K562 (cell line): ENCODE results near the gene E2F2. TPM values are rescaled to one million over a fixed set of nuclear protein-coding genes. Genes with fewer than 3 reads are reported as not detected.

Experiments
- ATAC-seq: fragments of 200-7000 bp; cut with Tn5 transposase; 3 replicates; pipeline ENCODE4 v1.9.1; 2020; ENCODE audit warnings: moderate library complexity
- BruUV-seq: library from RNA; stranded (reverse); fragments of 400-500 nt; replicated peaks from 2 replicates; lab custom pipeline; 2021; lab: Mats Ljungman, UMichigan
- CTCF ChIA-PET: fragments of 300-600 bp; formaldehyde crosslinking; extraction: SDS; loops from one replicate; lab custom pipeline; 2021; ENCODE audit warnings: low intra/inter-chr PET ratio; lab: Yijun Ruan, JAX
- POLR2A ChIA-PET: fragments of 300-600, 350-650 bp; sonication (Branson Sonifier 250); formaldehyde crosslinking; extraction: SDS; loops from one replicate; lab custom pipeline; 2021; ENCODE audit warnings: antibody characterized with exemption, inconsistent platforms; lab: Yijun Ruan, JAX
- DNase-seq, 4 experiments: peaks; one replicate each; pipeline versions ENCODE4 v3.0.0 to v3.0.0-alpha.2; 2011 to 2018; ENCODE audit warnings: low spot score in 3 of 4, mixed read lengths in 3 of 4; ENCODE audit errors: extremely low read depth in 1 of 4
- FAIRE-seq: peaks from 2 replicates; lab custom pipeline; 2011; peaks lifted over from hg19 to GRCh38; lab: Jason Lieb, UNC
- H2AFZ ChIP-seq: 2 replicates; pipeline ENCODE4 v1.6.0; 2011; ENCODE audit warnings: low read depth, low read length, control low read depth, inconsistent platforms
- H3K27ac ChIP-seq: fragments of 200-600 bp; 3 replicates; pipeline ENCODE4 v1.8.0; 2011; ENCODE audit warnings: low read depth, mild to moderate bottlenecking, control low read depth, inconsistent platforms, low read length, moderate library complexity, mixed read lengths; ENCODE audit errors: extremely low read depth
- H3K27me3 ChIP-seq, 2 experiments: fragments of 300-600 bp in 1 of 2; 2 replicates in 1 of 2; 3 replicates in 1 of 2; pipeline versions ENCODE4 v1.6.0 to v1.8.0; 2011; ENCODE audit warnings: inconsistent platforms in 2 of 2, low read length in 2 of 2, mild to moderate bottlenecking in 1 of 2, mixed read lengths in 1 of 2, moderate library complexity in 1 of 2; ENCODE audit not compliant: control insufficient read depth in 2 of 2, insufficient read depth in 2 of 2
- H3K36me3 ChIP-seq: fragments of 300-600 bp; 3 replicates; pipeline ENCODE4 v1.8.0; 2011; ENCODE audit warnings: mild to moderate bottlenecking, low read length, inconsistent platforms; ENCODE audit not compliant: control insufficient read depth, insufficient read depth
- H3K4me1 ChIP-seq, 2 experiments: fragments of 200-600 bp in 1 of 2; replicated peaks in 1 of 2; 2 replicates in 1 of 2; 3 replicates in 1 of 2; pipeline versions ENCODE4 v1.5.1 to v1.8.0; 2011; ENCODE audit warnings: inconsistent platforms in 2 of 2, low read length in 2 of 2, mild to moderate bottlenecking in 1 of 2, mixed read lengths in 1 of 2, moderate library complexity in 1 of 2; ENCODE audit not compliant: control insufficient read depth in 2 of 2, insufficient read depth in 2 of 2
- H3K4me2 ChIP-seq: 2 replicates; pipeline ENCODE4 v1.6.1; 2011; ENCODE audit warnings: low read length, control low read depth, inconsistent platforms, mixed read lengths; ENCODE audit not compliant: insufficient read depth
- H3K4me3 ChIP-seq: fragments of 200-600 bp; sonication (generic), shearing (Covaris generic); 2 replicates; pipeline ENCODE4 v1.5.1; 2016; ENCODE audit warnings: control low read depth, inconsistent platforms
- H3K79me2 ChIP-seq: fragments of 200-600 bp; 3 replicates; pipeline ENCODE4 v1.8.0; 2011; ENCODE audit warnings: low read length, inconsistent platforms; ENCODE audit not compliant: control insufficient read depth, insufficient read depth
- H3K9ac ChIP-seq, 2 experiments: 2 replicates each; pipeline versions ENCODE4 v1.6.0 to v1.6.1; 2011; ENCODE audit warnings: low read depth in 2 of 2, low read length in 2 of 2, control low read depth in 1 of 2, inconsistent platforms in 1 of 2, mild to moderate bottlenecking in 1 of 2, mixed read lengths in 1 of 2; ENCODE audit not compliant: insufficient read depth in 1 of 2
- H3K9me1 ChIP-seq: one replicate; pipeline ENCODE4 v1.6.0; 2011; ENCODE audit warnings: inconsistent platforms, mild to moderate bottlenecking, low read length, moderate library complexity; ENCODE audit not compliant: control insufficient read depth, insufficient read depth
- H3K9me3 ChIP-seq: replicated peaks from 2 replicates; pipeline ENCODE4 v1.5.1; 2011; ENCODE audit warnings: low read depth, low read length, inconsistent platforms; ENCODE audit not compliant: control insufficient read depth, insufficient read depth
- H4K20me1 ChIP-seq: replicated peaks from 2 replicates; pipeline ENCODE4 v1.6.1; 2011; ENCODE audit warnings: low read length, inconsistent platforms, mixed read lengths; ENCODE audit not compliant: control insufficient read depth, insufficient read depth
- CREM ChIP-seq: IDR thresholded peaks from 2 replicates; pipeline ENCODE4 v1.6.1; 2014; ENCODE audit warnings: antibody characterized with exemption, low read depth
- CTBP1 ChIP-seq: fragments of 450-650 bp; IDR thresholded peaks from 2 replicates; pipeline ENCODE4 v1.6.1; 2016; ENCODE audit warnings: borderline replicate concordance
- FOXA1 ChIP-seq: fragments of 450-650 bp; IDR thresholded peaks from 2 replicates; pipeline ENCODE4 v1.6.1; 2016; ENCODE audit warnings: mild to moderate bottlenecking, borderline replicate concordance
- FOXJ3 ChIP-seq: sonication (generic); formaldehyde crosslinking; IDR thresholded peaks from 2 replicates; pipeline ENCODE4 v1.4.0; 2020; ENCODE audit warnings: mild to moderate bottlenecking, missing genetic modification reagents
- KDM1A ChIP-seq, 2 experiments: fragments of 450-650 bp; IDR thresholded peaks; 2 replicates each; pipeline ENCODE4 v1.6.1; 2016; ENCODE audit warnings: mild to moderate bottlenecking in 2 of 2
- MAFK ChIP-seq: IDR thresholded peaks from 2 replicates; pipeline ENCODE4 v1.6.1; 2011; ENCODE audit warnings: low read length, improper control_type of control experiment
- POLR2H ChIP-seq: IDR thresholded peaks from 2 replicates; pipeline ENCODE4 v1.6.1; 2016; ENCODE audit warnings: missing genetic modification characterization, low read depth, mild to moderate bottlenecking, control low read depth, missing compliant biosample characterization, moderate library complexity
- RBM25 ChIP-seq: fragments of 200-400 bp; formaldehyde crosslinking; IDR thresholded peaks from 2 replicates; pipeline ENCODE4 v1.6.1; 2018; ENCODE audit warnings: low read length, low read depth, moderate library complexity; ENCODE audit not compliant: severe bottlenecking
- SOX6 ChIP-seq: fragments of 450-650 bp; IDR thresholded peaks from 2 replicates; pipeline ENCODE4 v1.6.1; 2014; ENCODE audit warnings: mild to moderate bottlenecking
- TARDBP ChIP-seq: fragments of 450-650 bp; IDR thresholded peaks from 2 replicates; pipeline ENCODE4 v1.6.1; 2016
- ZC3H4 ChIP-seq: sonication (generic); formaldehyde crosslinking; IDR thresholded peaks from 2 replicates; pipeline ENCODE4 v1.9.0; 2021; ENCODE audit warnings: missing genetic modification reagents, borderline replicate concordance
- ZFP36 ChIP-seq: fragments of 150-350 bp; IDR thresholded peaks from 2 replicates; pipeline ENCODE4 v1.6.1; 2018; ENCODE audit warnings: low read length, low read depth; ENCODE audit not compliant: partially characterized antibody
- ZNF316 ChIP-seq: fragments of 450-650 bp; IDR thresholded peaks from 2 replicates; pipeline ENCODE4 v1.6.1; 2016
- WGBS: fragments of 100-300 bp; shearing (Covaris generic); methylation state at CpG from one replicate; pipeline ENCODE4 v1.1.6; 2016; ENCODE audit warnings: low coverage, mixed read lengths; ENCODE audit not compliant: insufficient coverage; ENCODE audit errors: missing lambda C conversion rate; 5-methylcytosine and 5-hydroxymethylcytosine counted together
- in situ Hi-C: fragments of 300-500 bp; cut with MboI; formaldehyde crosslinking; loops from 4 replicates; pipeline ENCODE4 v1.15.0; 2018; ENCODE audit warnings: inconsistent platforms, mixed read lengths
- intact Hi-C: fragments of 100-400 bp; cut with micrococcal nuclease; formaldehyde crosslinking; loops from 2 replicates; pipeline ENCODE4 v1.14.2; 2022
- polyA plus RNA-seq, 8 experiments: library from polyadenylated mRNA; depleted of rRNA in 4 of 8; stranded (reverse) in 5 of 8; unstranded in 3 of 8; fragments of >200 nt; fragmentation: Nextera tagmentation in 2 of 8; fragmentation: Illumina TruSeq in 1 of 8; extraction: Ambion mirVana in 2 of 8; extraction: Trizol in 1 of 8; gene quantifications; 2 replicates each; pipeline versions ENCODE4 v1.2.1 to v1.2.3, GENCODE V29; 2011 to 2014; ENCODE audit warnings: inconsistent platforms in 1 of 8, missing spikeins in 1 of 8
- total RNA-seq, 7 experiments: library from RNA; depleted of rRNA in 6 of 7; stranded (reverse); fragments of >200 nt in 6 of 7; fragmentation: Illumina TruSeq in 2 of 7; extraction: Trizol in 2 of 7; gene quantifications; 2 replicates each; pipeline versions ENCODE4 v1.2.1 to v1.2.3, GENCODE V29; 2011 to 2021; ENCODE audit warnings: low replicate concordance in 1 of 7
- TF ChIP-seq, protein P1 (sequence below): fragments of 250-450 bp; sonication (Bioruptor Pico); IDR thresholded peaks from 2 replicates; pipeline ENCODE4 v1.5.0; 2020; ENCODE audit warnings: mild to moderate bottlenecking, borderline replicate concordance

E2F2 gene
- total and polyA plus RNA-seq, 9 of the 15 experiments (the other 6 are each of a cell fraction or from before 2014, with no cell fraction given), result 3.1 to 25.3 (median 11.4) TPM

DNA sequence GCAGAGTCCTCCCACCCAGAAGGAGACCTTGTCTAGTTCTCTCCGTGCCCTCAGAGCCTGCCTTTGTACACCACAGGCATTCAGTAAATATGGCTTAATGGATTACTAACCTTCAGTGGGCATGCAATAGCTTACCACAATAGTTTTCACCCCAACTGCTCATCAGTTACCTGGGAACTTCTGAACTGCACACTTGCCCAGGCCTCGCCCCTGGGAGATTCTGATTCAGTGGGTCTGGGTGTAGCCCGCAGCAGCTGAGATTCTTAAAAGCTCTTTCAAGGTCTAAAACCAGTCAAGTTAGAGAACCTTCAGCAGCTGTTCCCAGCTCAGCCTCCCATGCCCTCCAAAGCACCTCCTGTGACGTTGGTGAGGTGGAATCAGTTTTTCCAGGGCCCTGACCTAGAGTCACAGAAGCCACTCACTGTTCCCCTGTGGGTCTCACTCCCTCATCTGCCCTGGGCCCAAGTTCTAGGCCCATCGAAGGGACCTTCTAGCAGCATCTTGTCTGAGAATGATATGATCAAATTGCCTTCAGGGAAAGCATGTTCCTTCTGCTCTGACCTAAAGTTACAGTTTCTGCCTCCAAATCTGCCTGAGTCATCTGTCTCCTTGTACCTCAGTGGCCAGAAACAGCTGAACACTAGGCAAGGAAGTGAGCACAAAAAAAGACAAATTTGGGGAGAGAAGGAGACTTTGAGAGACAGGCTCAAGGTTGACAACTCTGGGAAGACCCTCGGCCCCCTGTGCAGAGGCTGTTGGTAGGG lies 57.8 kb downstream of the E2F2 start (continued):
- no peak for TF ChIP-seq POLR2H (tag)
- TF ChIP-seq FOXJ3 (CRISPR knock-in tag), result no peak
- no peak for TF ChIP-seq FOXA1
- no peak for TF ChIP-seq MAFK
- TF ChIP-seq ZNF316, result peak; percentile 41

GRCh38 chr1:23472351-23473036 lies 58.5 kb downstream of the E2F2 start:
- in situ Hi-C loops, result no loop called here
- ChIA-PET CTCF (no interaction called here), POLR2A (interaction anchor here (0.6 to 1.0 kb wide), 3 partner anchors 8 to 128 kb away, joined by 3 read pairs; partner anchors contain the start of gene HNRNPR)
- DNase-seq, result no peak
- H3K9me3 ChIP-seq, result no peaks in the 10 kb centered on the region
- BruUV-seq, result no TSS peak
- FAIRE-seq, result no peak
- no peak overlapping the region for H3K4me3 ChIP-seq
- no peak overlapping the region for H3K27ac ChIP-seq
- no peak overlapping the region for H3K9ac ChIP-seq
- ATAC-seq, result no peak
- WGBS, result 73% methylated on average over 5 of the region's 5 CpGs
- no peak overlapping the region for H3K4me2 ChIP-seq
- H3K79me2 ChIP-seq, result no peaks in the 10 kb centered on the region
- H3K4me1 ChIP-seq, result peaks cover 5 to 18% of the 10 kb centered on the region in 2 experiments; a peak in 4 of 5 replicates
- no peak overlapping the region for H2AFZ ChIP-seq
- no peaks in the 10 kb centered on the region for H3K9me1 ChIP-seq
- H4K20me1 ChIP-seq, result 0 out of 2 replicates have a peak, but pooled peaks cover 8% of the 10 kb centered on the region
- H3K27me3 ChIP-seq, result no peaks in the 10 kb centered on the region
- 0 out of 3 replicates have a peak, but pooled peaks cover under 1% of the 10 kb centered on the region for H3K36me3 ChIP-seq
- intact Hi-C loops, result no loop called here
- no peak for TF ChIP-seq CTBP1
- TF ChIP-seq SOX6, result no peak
- TF ChIP-seq CREM, result no peak
- peak; percentile 91 for TF ChIP-seq RBM25
- no peak for TF ChIP-seq ZC3H4 (CRISPR knock-in tag)
- no peak for TF ChIP-seq TARDBP
- TF ChIP-seq KDM1A (IDR thresholded peaks at IDR 0.05), result 0 out of 4 replicates have a peak, but pooled peaks of 1 of the 2 experiments have one; percentile 26
- peak; percentile 70 for TF ChIP-seq ZFP36
- TF ChIP-seq, protein P1, sequence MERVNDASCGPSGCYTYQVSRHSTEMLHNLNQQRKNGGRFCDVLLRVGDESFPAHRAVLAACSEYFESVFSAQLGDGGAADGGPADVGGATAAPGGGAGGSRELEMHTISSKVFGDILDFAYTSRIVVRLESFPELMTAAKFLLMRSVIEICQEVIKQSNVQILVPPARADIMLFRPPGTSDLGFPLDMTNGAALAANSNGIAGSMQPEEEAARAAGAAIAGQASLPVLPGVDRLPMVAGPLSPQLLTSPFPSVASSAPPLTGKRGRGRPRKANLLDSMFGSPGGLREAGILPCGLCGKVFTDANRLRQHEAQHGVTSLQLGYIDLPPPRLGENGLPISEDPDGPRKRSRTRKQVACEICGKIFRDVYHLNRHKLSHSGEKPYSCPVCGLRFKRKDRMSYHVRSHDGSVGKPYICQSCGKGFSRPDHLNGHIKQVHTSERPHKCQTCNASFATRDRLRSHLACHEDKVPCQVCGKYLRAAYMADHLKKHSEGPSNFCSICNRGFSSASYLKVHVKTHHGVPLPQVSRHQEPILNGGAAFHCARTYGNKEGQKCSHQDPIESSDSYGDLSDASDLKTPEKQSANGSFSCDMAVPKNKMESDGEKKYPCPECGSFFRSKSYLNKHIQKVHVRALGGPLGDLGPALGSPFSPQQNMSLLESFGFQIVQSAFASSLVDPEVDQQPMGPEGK (CRISPR knock-in tag), result no peak
